ENCODE data around the gene GALNT7. TPM values are rescaled to one million over a fixed set of nuclear protein-coding genes. Genes with fewer than 3 reads are reported as not detected.
"Not testable (repeated sequence)": the region's sequence is repeated elsewhere in the genome, so short reads cannot be mapped to it uniquely, and the experiment has no call there.

The GALNT7 gene
- total RNA-seq, 1 donor from 2014 or later = 4.6 TPM

- no peak for DNase-seq
- no peak for ATAC-seq
- intact Hi-C loops (cut with micrococcal nuclease) = no loop called here
These were observed 20.6 kb downstream of the GALNT7 start for GRCh38 chr4:173189117-173189693.

DNA sequence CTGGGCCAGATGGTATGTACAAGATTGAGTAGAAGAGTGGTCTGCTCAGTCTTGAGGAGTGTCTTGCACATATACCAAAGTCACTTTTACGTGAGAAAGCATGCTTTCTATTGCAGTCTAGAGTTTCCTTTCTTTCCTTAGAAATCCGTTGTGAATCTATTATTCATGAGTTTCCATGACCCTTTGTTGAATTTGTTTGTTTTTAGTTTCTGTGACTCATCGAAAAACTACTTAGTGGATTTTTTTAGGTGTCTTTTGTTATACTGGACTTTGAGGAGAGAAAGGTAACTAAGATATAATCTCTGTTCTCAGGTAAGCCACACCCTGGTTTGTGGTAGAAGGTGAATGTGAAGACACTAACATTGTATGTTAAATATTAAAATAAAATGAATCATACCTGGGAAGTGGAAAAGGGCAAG, 23.0 kb downstream of the GALNT7 start:
- DNase-seq (no peak), ATAC-seq (no peak)
- intact Hi-C loops (cut with micrococcal nuclease) = no loop called here

DNA sequence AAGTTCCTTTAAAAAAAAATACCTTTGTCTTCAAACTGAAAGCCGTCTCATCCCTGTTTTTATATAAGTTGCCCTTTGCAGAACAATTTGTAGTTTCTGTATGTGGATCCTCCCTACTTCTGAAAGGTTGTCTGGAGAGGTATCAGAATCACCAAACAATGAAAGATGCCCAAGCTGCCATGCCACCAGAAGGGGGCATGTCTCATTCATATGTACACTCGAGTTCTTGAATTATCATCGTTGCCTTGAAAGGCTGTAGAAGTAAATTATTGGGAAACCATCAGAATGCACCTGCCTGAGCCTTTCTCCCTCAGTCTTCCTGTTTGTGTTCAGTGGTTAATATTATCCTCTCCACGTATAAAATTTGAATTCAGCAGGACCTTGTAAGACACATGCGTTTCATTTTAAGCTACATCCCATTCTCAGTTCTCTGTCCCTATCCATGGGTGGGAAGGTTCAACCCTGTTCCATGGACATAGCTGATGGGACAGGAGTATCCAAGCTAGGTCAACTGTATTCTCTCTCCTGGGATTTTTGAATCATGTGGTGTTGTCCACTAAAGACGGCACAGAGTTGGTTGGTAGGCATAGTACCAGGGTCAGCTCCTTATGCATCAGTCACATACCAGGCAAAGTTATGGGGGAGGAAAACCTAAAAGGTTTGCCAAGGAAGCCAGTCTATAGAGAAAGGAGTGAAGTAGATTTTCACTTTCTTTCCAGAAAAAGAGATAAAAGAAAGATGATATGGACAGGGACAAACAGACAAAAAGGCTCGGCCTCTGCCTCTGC, 24.0 kb downstream of the GALNT7 start:
- no peak for ATAC-seq
- intact Hi-C loops (cut with micrococcal nuclease) = no loop called here

GRCh38 chr4:173194157-173194556, 25.5 kb downstream of the GALNT7 start:
- DNase-seq = no peak
- ATAC-seq = no peak
- intact Hi-C loops (cut with micrococcal nuclease) = no loop called here

More for the DNA sequence above, 24.0 kb downstream of the GALNT7 start:
- no peak for DNase-seq

GRCh38 chr4:173195109-173195508, 26.5 kb downstream of the GALNT7 start:
- no peak for ATAC-seq
- intact Hi-C loops (cut with micrococcal nuclease) = no loop called here
- DNase-seq = no peak

DNA sequence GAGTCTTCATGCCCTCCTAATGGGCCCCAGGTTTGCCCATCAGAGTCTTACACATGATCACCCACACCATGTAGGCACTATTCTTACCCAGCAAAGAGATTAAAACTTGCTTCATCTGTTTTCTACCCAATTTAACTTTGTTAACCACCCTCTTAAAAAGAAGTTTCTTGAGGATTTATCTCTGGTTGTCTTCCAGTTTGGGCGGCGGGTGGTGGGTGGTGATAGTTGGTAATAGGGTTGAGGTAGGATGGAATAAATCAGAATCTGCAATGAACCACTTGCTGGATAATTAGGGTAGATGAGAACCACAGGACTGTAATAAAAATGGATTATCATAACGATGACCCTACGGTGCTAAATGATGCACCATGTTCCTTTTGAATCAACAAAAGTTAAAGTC, 30.9 kb downstream of the GALNT7 start:
- intact Hi-C loops (cut with micrococcal nuclease) = no loop called here

DNA sequence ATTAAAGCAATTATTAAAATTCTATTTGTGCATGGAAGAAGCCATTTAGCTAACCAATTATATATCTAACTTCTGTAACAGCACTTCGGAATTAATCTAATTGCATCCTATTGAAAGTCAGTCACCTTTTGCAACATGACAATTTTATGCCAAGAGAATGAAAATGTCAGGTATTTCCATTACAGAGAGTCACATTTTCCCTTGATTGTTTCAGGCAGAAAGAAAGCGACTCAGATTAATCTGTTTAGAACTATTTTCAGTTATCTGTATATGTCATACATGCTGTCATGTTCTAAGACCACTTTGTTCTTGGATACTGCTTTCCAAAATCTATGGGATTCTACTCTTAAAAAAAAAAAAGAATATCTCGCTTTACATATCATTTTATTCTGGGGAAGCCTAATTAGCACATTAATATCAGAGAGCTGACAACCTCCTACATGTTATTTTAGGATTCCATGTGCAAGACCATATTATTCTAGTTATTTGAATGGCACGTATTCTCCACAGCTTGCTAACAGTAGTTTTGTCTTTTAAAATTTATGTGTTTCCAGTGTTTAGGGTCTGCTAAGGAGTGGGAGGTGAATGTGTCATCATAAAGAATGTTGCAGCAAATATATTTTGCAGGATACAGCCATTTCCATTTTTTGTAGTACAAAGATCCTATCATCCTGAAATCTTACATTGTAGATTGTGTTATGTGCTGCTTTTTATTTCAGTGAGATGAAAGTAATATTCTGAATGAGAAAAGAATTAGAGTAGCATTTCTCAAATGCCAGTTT, 31.7 kb downstream of the GALNT7 start:
- DNase-seq (no peak), ATAC-seq (no peak)
- intact Hi-C loops (cut with micrococcal nuclease) = no loop called here

More for the DNA sequence above, 30.9 kb downstream of the GALNT7 start:
- DNase-seq (no peak), ATAC-seq (no peak)

GRCh38 chr4:173202395-173202794, 33.8 kb downstream of the GALNT7 start:
- DNase-seq = no peak
- intact Hi-C loops (cut with micrococcal nuclease) = no loop called here
- no peak for ATAC-seq

DNA sequence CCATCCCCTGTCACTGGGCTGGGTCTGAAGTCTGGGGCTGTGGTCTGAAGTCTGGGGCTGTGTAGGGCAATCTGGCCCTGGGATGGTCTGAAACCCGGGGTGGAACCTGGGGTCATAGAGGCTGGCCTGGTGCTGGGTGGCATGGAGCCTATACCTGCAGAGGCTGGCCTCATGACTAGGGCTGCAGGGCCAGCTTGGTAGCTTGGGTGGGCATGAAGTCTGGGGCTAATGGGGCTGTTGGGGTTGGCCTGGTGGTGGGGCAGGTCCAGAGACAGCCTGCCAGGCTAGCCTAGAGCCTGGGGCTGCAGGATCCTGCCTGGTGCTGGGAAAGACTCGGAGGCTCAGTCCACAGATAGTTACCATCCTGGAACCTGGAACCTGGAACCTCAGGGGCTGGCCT, 37.0 kb downstream of the GALNT7 start:
- intact Hi-C loops (cut with micrococcal nuclease) = no loop called here
- DNase-seq (no peak), ATAC-seq (no peak)

- no peak for DNase-seq
- no peak for ATAC-seq
These were observed 39.8 kb downstream of the GALNT7 start for GRCh38 chr4:173208420-173208819.

DNA sequence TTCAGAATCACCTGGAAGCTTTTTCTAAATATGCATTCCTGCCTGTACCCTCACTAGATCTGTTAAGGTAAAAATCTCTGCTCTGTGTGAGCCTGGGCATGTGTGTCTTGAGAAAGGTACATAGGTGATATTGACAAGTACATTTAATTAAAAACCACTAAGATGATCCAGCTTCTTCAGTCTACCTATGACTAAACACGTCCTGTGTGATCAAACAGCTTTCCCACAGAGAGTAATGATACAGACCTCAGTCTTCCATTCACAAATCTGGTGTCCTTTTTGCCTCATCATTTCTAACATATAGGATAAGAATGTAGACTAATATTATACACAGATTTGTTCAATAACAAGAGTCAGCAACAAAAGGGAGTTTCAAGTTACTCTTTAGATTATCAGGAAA, 42.6 kb downstream of the GALNT7 start:
- intact Hi-C loops (cut with micrococcal nuclease) = no loop called here
- DNase-seq (no peak), ATAC-seq (no peak)

More at GRCh38 chr4:173208420-173208819, 39.8 kb downstream of the GALNT7 start:
- intact Hi-C loops (cut with micrococcal nuclease) = no loop called here

DNA sequence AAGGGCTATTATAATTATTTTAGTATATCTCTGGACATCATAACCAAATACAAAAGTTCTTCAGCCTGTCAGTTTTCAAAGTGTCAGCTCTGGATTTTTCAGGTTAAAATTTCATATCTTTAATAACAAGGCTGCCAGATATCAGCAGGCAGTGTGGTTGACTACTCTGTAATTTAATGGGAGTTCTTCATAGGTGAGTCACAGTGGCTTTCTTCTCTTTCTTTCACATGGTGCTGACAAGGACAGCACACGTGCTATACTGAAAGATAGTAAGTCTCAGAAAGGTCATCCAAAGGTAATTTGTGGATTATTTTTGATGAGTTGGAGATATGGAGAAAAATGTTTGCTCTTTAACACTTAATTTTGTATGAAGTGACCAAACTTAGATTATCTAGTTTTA, 43.2 kb downstream of the GALNT7 start:
- no peak for DNase-seq
- intact Hi-C loops (cut with micrococcal nuclease) = no loop called here
- peak; percentile 66 for ATAC-seq

DNA sequence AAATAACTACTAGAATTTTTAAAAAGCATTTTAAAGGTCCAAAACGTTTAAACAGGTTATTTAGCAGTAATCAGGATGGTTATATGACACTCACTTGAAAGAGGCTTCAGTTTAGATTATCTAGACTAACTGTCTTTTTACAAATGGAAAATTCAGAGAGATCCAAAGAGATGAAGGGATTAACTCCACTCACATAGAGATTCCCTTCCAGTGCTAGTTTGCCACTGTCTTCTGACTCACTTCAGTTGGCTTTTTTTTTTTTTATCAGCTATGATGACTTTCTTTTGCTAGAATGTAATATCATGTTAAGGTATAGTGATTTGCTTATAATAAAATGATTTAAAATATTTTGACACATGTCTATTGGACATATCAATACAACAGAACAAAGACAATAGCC, 43.8 kb downstream of the GALNT7 start:
- intact Hi-C loops (cut with micrococcal nuclease) = no loop called here
- ATAC-seq = no peak
- no peak for DNase-seq

GRCh38 chr4:173213296-173213695, 44.7 kb downstream of the GALNT7 start:
- ATAC-seq (no peak), DNase-seq (no peak)
- intact Hi-C loops (cut with micrococcal nuclease) = no loop called here

GRCh38 chr4:173214231-173214630, 45.6 kb downstream of the GALNT7 start:
- ATAC-seq (no peak), DNase-seq (no peak)
- intact Hi-C loops (cut with micrococcal nuclease) = no loop called here

DNA sequence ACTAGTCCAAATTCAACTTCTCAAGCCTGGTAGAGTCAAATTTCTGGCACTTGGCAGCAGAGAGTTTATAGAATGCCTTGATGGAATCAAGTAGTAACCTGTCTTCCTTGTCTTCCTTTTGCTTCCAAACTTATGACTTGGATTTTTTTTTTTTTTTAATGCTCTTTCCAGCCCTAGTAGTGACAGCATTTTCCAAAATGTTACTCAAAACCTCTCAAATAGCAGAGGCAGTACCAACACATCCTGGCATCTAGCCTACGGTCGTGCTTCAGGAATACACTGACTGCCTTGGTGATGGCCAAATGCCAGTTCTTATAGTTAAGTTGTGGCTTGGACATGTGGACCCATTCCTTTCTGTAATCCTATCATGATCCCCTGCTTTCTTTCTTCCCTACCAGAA, 46.0 kb downstream of the GALNT7 start:
- no peak for DNase-seq
- ATAC-seq = no peak
- intact Hi-C loops (cut with micrococcal nuclease) = no loop called here

DNA sequence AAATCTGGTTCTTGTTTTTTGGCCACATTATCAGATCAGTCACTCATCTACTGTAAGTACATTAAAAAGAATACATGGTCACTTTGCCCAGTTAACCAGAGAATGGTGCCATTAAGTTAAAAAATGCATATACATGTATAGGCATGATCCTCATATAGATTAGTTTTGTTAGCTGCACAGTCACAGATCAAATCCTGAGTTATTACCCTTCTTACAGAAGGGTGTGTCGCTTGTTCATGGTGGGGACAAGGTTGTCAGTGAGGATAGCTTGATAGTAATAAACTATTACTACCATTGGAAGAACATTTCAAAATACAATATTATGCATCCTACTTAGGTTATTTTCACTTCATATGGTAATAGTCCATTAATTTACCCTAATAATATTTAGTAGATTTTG, 48.5 kb downstream of the GALNT7 start:
- intact Hi-C loops (cut with micrococcal nuclease) = no loop called here
- DNase-seq (no peak), ATAC-seq (no peak)

DNA sequence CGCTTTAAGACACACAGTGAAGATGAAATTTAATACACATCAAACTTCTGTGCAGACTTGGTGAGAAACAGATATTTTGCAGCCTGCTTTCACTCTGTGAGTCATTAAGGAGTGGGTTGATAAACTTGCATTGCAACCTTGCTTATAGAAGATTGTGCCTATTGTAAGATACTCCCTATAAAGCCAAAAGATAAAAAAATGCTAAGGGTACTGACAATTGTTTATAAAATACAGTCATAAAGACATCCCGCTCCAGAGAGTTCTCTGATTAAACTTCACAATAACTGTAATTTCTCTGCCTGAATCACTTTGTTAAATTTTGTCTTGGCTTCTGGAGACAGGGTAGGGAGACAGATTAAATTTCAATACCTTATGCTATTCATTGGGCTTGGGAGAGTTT, 49.1 kb downstream of the GALNT7 start:
- intact Hi-C loops (cut with micrococcal nuclease) = no loop called here
- DNase-seq = no peak
- no peak for ATAC-seq

GRCh38 chr4:173218411-173219125, 50.0 kb downstream of the GALNT7 start:
- intact Hi-C loops (cut with micrococcal nuclease) = no loop called here
- ATAC-seq = no peak

DNA sequence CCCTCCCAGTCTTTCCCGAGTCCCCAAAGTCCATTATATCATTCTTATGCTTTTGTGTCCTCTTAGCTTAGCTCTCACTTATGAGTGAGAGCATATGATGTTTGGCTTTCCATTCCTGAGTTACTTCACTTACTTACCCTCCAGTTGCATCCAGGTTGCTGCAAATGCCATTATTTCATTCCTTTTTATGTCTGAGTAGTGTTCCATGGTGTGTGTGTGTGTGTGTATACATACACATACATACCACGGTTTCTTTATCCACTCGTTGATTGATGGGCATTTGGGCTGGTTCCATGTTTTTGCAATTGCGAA, 50.5 kb downstream of the GALNT7 start:
- DNase-seq; ATAC-seq; intact Hi-C loops (cut with micrococcal nuclease): not testable (repeated sequence)

More at GRCh38 chr4:173218411-173219125, 50.0 kb downstream of the GALNT7 start:
- no peak for DNase-seq

Measured in left ventricle myocardium superior (tissue), 1 donor.